GM23248 (cell line): ENCODE measurements around the gene CHMP3.
"Not testable (repeated sequence)": the region's sequence is repeated elsewhere in the genome, so short reads cannot be mapped to it uniquely, and the experiment has no call there.

Experiments
- EZH2 ChIP-seq: fragments of 200-600 bp; sonication (generic); IDR thresholded peaks from 2 replicates; pipeline ENCODE4 v1.6.1; 2018; ENCODE audit warnings: antibody characterized with exemption, mild to moderate bottlenecking; ENCODE audit not compliant: insufficient read depth, poor library complexity, severe bottlenecking
- EZH2phosphoT487 ChIP-seq: fragments of 200-600 bp; sonication (generic); IDR thresholded peaks from 2 replicates; pipeline ENCODE4 v1.6.1; 2018; ENCODE audit warnings: antibody characterized with exemption, moderate library complexity, mild to moderate bottlenecking, low read depth; ENCODE audit not compliant: insufficient read depth

GRCh38 chr2:86496391-86496790 is 66.9 kb downstream of the CHMP3 start:
- not testable (repeated sequence) for TF ChIP-seq EZH2phosphoT487, EZH2
